ENCODE measurements around the gene SPIRE1.

DNA sequence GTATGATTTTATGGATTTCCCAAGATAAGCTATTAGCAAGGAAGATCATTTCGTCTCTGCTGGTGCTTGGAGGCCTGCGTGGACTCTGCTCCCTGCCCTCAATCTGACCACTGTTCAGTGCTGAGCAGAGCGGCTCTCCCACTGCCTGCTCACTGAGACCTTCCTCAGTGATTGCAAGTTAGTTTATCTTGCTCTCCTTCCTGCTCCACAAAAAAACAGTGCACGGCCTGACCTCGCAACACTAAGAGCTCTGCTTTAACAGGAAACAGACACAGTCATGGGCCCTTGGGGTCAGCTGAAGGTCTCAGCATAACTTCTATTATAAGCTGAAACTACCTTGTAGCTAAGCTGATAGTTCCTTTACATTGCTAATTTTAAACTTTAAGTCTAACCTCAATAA, 197.0 kb downstream of the SPIRE1 start:
- TF ChIP-seq, protein P1, sequence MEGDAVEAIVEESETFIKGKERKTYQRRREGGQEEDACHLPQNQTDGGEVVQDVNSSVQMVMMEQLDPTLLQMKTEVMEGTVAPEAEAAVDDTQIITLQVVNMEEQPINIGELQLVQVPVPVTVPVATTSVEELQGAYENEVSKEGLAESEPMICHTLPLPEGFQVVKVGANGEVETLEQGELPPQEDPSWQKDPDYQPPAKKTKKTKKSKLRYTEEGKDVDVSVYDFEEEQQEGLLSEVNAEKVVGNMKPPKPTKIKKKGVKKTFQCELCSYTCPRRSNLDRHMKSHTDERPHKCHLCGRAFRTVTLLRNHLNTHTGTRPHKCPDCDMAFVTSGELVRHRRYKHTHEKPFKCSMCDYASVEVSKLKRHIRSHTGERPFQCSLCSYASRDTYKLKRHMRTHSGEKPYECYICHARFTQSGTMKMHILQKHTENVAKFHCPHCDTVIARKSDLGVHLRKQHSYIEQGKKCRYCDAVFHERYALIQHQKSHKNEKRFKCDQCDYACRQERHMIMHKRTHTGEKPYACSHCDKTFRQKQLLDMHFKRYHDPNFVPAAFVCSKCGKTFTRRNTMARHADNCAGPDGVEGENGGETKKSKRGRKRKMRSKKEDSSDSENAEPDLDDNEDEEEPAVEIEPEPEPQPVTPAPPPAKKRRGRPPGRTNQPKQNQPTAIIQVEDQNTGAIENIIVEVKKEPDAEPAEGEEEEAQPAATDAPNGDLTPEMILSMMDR (conservative IDR thresholded peaks at IDR 0.05; ENCODE audit: low read length): no peak
- no peak for TF ChIP-seq EZH2phosphoT487 (IDR thresholded peaks at IDR 0.05; ENCODE audit: borderline replicate concordance, low read depth, low read length)
